ENCODE results near the gene BSPRY. TPM values are rescaled to one million over a fixed set of nuclear protein-coding genes. Genes with fewer than 3 reads are reported as not detected.

The BSPRY gene
- total and polyA plus RNA-seq, 2 of the 13 experiments (the other 11 are each of a cell fraction or from before 2014, with no cell fraction given) = 0.09 to 0.26 TPM

GRCh38 chr9:113401027-113401792, 51.9 kb downstream of the BSPRY start, which contains the start of gene ALAD (continued):
- TF ChIP-seq KLF12 (CRISPR knock-in tag; IDR thresholded peaks at IDR 0.05; ENCODE audit: borderline replicate concordance) (peak; percentile 65; the same call in 1 of the 2 replicates), ZNF589 (CRISPR knock-in tag; conservative IDR thresholded peaks at IDR 0.05) (no peak; the same call in 1 of the 2 replicates), ZNF737 (CRISPR knock-in tag; IDR thresholded peaks at IDR 0.05; ENCODE audit: borderline replicate concordance) (no peak), WIZ (CRISPR knock-in tag; IDR thresholded peaks at IDR 0.05) (peak; percentile 60; the same call in 1 of the 2 replicates), PRDM4 (CRISPR knock-in tag; IDR thresholded peaks at IDR 0.05; ENCODE audit: borderline replicate concordance) (no peak), ZNF614 (CRISPR knock-in tag; IDR thresholded peaks at IDR 0.05; ENCODE audit: borderline replicate concordance) (peak; percentile 84; the same call in 1 of the 2 replicates), ZNF580 (CRISPR knock-in tag; IDR thresholded peaks at IDR 0.05; ENCODE audit: borderline replicate concordance, low read depth) (peak; percentile 89), THAP9 (CRISPR knock-in tag; IDR thresholded peaks at IDR 0.05; ENCODE audit: borderline replicate concordance) (peak; percentile 47; the same call in 1 of the 2 replicates), SNAPC4 (CRISPR knock-in tag; IDR thresholded peaks at IDR 0.05) (0 out of 2 replicates have a peak, but pooled peaks have one; percentile 33), ZNF782 (CRISPR knock-in tag; IDR thresholded peaks at IDR 0.05; ENCODE audit: borderline replicate concordance) (no peak; the same call in 1 of the 2 replicates), ZNF510 (CRISPR knock-in tag; IDR thresholded peaks at IDR 0.05; ENCODE audit: low read depth) (no peak)
